Activated CD4-positive, alpha-beta T cell treated with anti-CD3 and anti-CD28 coated beads for 36 hours (primary cell): ENCODE data around the gene ZW10. TPM values are rescaled to one million over a fixed set of nuclear protein-coding genes. Genes with fewer than 3 reads are reported as not detected.

ENCODE experiments used
- total RNA-seq, 2 experiments: library from RNA; stranded (reverse); gene quantifications; one replicate each; pipeline ENCODE4 v1.2.3, GENCODE V29; 2021

ZW10 gene
- total RNA-seq, 2 experiments from 2014 or later: 16.9 to 18.5 TPM

Other genes starting within 250 kb of the ZW10 start
- under 1 TPM; 0.32 to 0.46 TPM for gene TMPRSS5, start 67.4 kb downstream of the ZW10 start, total RNA-seq
- gene CLDN25, start 6.1 kb upstream of the ZW10 start, total RNA-seq: not detected
- gene USP28, start 101.9 kb upstream of the ZW10 start, total RNA-seq: 10 to 100 TPM; 38.6 to 43.9 TPM
- not detected for gene HTR3B, start 131.1 kb upstream of the ZW10 start, total RNA-seq
- gene HTR3A, start 201.4 kb upstream of the ZW10 start, total RNA-seq: not detected